MCF 10A (cell line): Measurements from ENCODE around the gene MTARC2. TPM values are rescaled to one million over a fixed set of nuclear protein-coding genes. Genes with fewer than 3 reads are reported as not detected.

Experiments
- BruUV-seq: library from RNA; stranded (reverse); fragments of 400-500 nt; replicated peaks from 2 replicates; lab custom pipeline; 2021; lab: Mats Ljungman, UMichigan
- CTCF ChIA-PET: fragments of 300-600 bp; sonication (Branson Sonifier 250); formaldehyde crosslinking; extraction: SDS; loops from one replicate; lab custom pipeline; 2021; ENCODE audit warnings: antibody characterized with exemption, inconsistent platforms; lab: Yijun Ruan, JAX
- POLR2A ChIA-PET: fragments of 300-600, 350-650 bp; sonication (Branson Sonifier 250); formaldehyde crosslinking; extraction: SDS; loops from one replicate; lab custom pipeline; 2020; ENCODE audit warnings: antibody characterized with exemption, inconsistent platforms; lab: Yijun Ruan, JAX
- DNase-seq: peaks from one replicate; pipeline ENCODE4 v3.0.0-alpha.2; 2018; ENCODE audit not compliant: unreplicated experiment
- H3K27ac Mint-ChIP-seq: one replicate; pipeline ENCODE4 v1.8.0; 2022; ENCODE audit warnings: mild to moderate bottlenecking, low read depth, mixed read lengths; ENCODE audit not compliant: unreplicated experiment
- H3K27me3 Mint-ChIP-seq: one replicate; pipeline ENCODE4 v1.8.0; 2022; ENCODE audit warnings: mixed read lengths; ENCODE audit not compliant: insufficient read depth, unreplicated experiment
- H3K36me3 Mint-ChIP-seq: one replicate; pipeline ENCODE4 v1.8.0; 2022; ENCODE audit warnings: mild to moderate bottlenecking, moderate library complexity, mixed read lengths; ENCODE audit not compliant: insufficient read depth, unreplicated experiment
- H3K4me1 Mint-ChIP-seq: one replicate; pipeline ENCODE4 v1.8.0; 2022; ENCODE audit warnings: mixed read lengths; ENCODE audit not compliant: insufficient read depth, unreplicated experiment
- H3K4me3 Mint-ChIP-seq: one replicate; pipeline ENCODE4 v1.8.0; 2022; ENCODE audit warnings: mild to moderate bottlenecking, moderate library complexity, mixed read lengths; ENCODE audit not compliant: unreplicated experiment
- H3K9me3 Mint-ChIP-seq: one replicate; pipeline ENCODE4 v1.8.0; 2022; ENCODE audit warnings: mixed read lengths; ENCODE audit not compliant: unreplicated experiment
- intact Hi-C: fragments of 100-400 bp; cut with micrococcal nuclease; formaldehyde crosslinking; loops from 2 replicates; pipeline ENCODE4 v1.14.1; 2022
- total RNA-seq: library from RNA; stranded (reverse); gene quantifications from 2 replicates; pipeline ENCODE4 v1.2.3, GENCODE V29; 2022
- TF ChIP-seq, protein P1 (sequence below): fragments of 200-600 bp; IDR thresholded peaks from one replicate; pipeline ENCODE4 v1.8.0; 2022; ENCODE audit warnings: antibody characterized with exemption, mild to moderate bottlenecking; ENCODE audit not compliant: unreplicated experiment

The MTARC2 gene
- total RNA-seq, 1 experiment from 2014 or later: 5.2 TPM

DNA sequence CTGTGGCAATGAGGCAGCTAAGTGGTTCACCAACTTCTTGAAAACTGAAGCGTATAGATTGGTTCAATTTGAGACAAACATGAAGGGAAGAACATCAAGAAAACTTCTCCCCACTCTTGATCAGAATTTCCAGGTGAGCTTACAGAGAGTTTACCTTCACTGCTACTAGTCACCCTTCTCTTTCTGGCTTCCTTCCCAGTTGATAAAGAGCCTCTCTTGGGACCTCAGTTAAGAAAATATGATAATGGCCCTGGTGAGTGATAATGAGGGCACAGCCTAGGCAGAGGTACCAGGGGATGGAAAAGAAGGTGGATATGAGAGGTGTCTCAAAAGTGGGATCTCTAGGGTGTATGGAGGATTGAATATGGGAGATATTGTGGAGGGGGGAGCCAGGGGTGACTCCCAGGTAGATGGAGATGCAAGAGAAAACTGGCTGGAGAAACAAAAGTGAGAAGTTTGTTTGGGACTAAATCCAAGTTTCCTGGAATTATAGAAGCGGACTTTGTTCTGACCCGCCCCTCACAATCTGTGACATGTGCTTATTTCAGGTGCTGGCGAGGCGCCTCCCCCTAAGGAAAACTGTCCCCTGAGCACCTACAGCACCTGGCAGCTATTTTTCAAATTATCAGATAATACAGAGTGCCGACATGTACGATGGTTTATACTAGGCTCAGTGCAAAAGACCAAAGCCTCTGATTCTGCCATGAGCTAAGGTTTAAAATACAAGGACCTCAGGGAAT is 13.7 kb downstream of the MTARC2 start:
- ChIA-PET CTCF (interaction anchor here (0.6 to 6.3 kb wide), 14 partner anchors 9 to 664 kb away, joined by 3 to 118 read pairs (median 4); no protein-coding TSS in a partner anchor), POLR2A (no interaction called here)
- Mint-ChIP-seq H3K4me3 (no peak overlapping the region), H3K27ac (no peak overlapping the region), H3K4me1 (no peaks in the 10 kb centered on the region), H3K36me3 (no peaks in the 10 kb centered on the region), H3K27me3 (peaks cover 6% of the 10 kb centered on the region), H3K9me3 (no peaks in the 10 kb centered on the region)
- BruUV-seq: no TSS peak
- TF ChIP-seq, protein P1, sequence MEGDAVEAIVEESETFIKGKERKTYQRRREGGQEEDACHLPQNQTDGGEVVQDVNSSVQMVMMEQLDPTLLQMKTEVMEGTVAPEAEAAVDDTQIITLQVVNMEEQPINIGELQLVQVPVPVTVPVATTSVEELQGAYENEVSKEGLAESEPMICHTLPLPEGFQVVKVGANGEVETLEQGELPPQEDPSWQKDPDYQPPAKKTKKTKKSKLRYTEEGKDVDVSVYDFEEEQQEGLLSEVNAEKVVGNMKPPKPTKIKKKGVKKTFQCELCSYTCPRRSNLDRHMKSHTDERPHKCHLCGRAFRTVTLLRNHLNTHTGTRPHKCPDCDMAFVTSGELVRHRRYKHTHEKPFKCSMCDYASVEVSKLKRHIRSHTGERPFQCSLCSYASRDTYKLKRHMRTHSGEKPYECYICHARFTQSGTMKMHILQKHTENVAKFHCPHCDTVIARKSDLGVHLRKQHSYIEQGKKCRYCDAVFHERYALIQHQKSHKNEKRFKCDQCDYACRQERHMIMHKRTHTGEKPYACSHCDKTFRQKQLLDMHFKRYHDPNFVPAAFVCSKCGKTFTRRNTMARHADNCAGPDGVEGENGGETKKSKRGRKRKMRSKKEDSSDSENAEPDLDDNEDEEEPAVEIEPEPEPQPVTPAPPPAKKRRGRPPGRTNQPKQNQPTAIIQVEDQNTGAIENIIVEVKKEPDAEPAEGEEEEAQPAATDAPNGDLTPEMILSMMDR: no peak
- intact Hi-C loops: no loop called here
- no peak for DNase-seq

DNA sequence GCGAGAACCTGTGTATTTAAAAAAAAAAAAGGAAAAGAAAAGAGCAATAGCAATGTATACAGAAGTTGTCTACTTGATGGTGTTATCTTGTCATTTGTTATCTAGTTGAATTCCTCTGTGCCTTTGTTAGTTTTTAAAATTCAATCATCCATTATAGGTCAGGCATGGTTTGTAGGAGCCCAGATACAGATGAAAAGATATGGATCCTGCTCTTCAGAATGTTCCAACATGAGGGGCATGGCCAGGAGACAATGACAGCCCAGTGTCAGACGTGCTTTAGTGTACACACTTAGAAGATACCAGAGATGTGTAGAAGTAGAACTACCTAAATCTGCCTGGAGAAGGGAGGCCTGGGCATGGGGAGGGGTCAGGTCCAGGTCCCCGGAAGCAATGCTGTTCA is 16.6 kb downstream of the MTARC2 start:
- POLR2A ChIA-PET: no interaction called here
- BruUV-seq: no TSS peak
- DNase-seq: no peak
- Mint-ChIP-seq H3K27ac (no peak overlapping the region), H3K4me3 (no peak overlapping the region), H3K36me3 (no peaks in the 10 kb centered on the region), H3K9me3 (no peaks in the 10 kb centered on the region), H3K27me3 (peaks cover 3% of the 10 kb centered on the region), H3K4me1 (no peaks in the 10 kb centered on the region)
- CTCF ChIA-PET: interaction anchor here (0.6 to 6.3 kb wide), 4 partner anchors 9 to 546 kb away, joined by 3 to 118 read pairs (median 10); no protein-coding TSS in a partner anchor
- TF ChIP-seq, protein P1: no peak
- intact Hi-C loops: no loop called here

DNA sequence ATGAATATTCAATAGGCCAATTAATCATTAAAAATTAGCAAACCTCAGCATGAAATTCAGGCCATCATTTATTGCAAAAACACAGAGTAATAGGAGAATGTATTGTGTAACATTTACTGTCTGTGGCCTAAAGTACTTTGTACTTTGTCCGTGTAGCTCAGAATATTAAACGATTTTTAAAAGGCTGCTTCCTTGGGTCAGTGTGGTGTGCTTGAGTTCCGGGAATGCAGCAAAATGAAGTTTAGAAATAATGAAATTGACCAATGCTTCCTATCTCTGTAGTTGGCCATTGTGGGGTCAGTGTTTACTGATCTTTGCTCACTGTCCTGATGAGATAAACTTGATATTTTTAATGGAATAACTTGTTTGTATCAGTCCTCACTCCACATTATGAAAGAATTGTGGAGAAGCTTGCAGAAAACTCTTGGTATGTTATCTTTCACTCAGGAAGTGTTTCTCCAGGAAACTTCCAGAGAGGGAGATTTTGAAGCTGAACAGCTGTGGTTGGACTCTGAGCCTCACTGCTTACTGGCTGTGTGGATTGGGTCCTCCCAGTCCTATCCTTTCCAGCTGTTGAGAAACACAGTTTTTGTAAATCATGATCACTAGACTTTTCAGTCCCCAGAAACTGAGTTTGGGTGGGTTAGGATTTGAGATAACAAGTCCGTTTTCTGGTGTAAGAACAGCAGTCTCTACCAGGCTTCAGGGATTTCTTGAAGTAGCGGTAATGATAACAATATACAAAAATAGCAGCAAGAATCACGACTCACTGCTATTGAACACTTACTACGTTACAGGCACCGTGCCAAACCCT is 19.4 kb downstream of the MTARC2 start:
- H3K4me1 Mint-ChIP-seq: no peaks in the 10 kb centered on the region
- H3K4me3 Mint-ChIP-seq: no peak overlapping the region
- no peak overlapping the region for H3K27ac Mint-ChIP-seq
- H3K36me3 Mint-ChIP-seq: no peaks in the 10 kb centered on the region
- no peaks in the 10 kb centered on the region for H3K27me3 Mint-ChIP-seq
- ChIA-PET POLR2A (no interaction called here), CTCF (interaction anchor here (0.5 to 2.1 kb wide), 6 partner anchors 9 to 1591 kb away, joined by 3 to 15 read pairs (median 4); no protein-coding TSS in a partner anchor)
- BruUV-seq: no TSS peak
- DNase-seq: no peak
- TF ChIP-seq, protein P1: no peak
- intact Hi-C loops: no loop called here
- no peaks in the 10 kb centered on the region for H3K9me3 Mint-ChIP-seq

DNA sequence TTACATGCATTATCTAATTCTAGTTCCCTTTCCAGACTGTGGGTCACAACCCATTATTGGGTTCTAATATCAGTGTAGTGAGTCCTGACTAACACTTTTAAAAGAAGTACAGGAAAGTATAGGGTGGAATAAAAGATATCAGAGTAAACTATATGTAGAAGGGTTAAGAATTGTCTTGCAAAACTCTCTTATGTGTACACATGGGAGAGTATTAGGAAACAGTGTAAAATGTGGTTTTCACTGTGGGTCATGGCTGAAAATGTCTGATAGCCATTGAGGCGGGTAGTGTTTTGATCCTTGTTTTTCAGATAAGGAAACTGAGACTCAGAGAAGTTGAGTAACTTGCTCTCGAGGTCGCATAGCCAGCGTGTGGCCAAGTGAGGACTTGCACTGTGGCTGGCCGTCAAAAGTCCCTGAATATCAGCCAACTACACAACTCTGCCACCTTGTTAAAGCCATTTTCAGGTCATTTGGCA is 20.0 kb downstream of the MTARC2 start:
- Mint-ChIP-seq H3K36me3 (no peaks in the 10 kb centered on the region), H3K4me1 (no peaks in the 10 kb centered on the region), H3K9me3 (no peaks in the 10 kb centered on the region), H3K27ac (no peak overlapping the region), H3K4me3 (no peak overlapping the region), H3K27me3 (no peaks in the 10 kb centered on the region)
- TF ChIP-seq, protein P1: no peak
- ChIA-PET CTCF (interaction anchor here (0.7 to 13.1 kb wide), 9 partner anchors 8 to 1591 kb away, joined by 3 to 329 read pairs (median 4); no protein-coding TSS in a partner anchor), POLR2A (no interaction called here)
- no peak for DNase-seq
- no TSS peak for BruUV-seq
- intact Hi-C loops: no loop called here
